ENCODE data around the gene ASMT. TPM values are rescaled to one million over a fixed set of nuclear protein-coding genes. Genes with fewer than 3 reads are reported as not detected.

The ASMT gene
- total RNA-seq, 2 experiments from 2014 or later: 1.2 to 5.0 TPM

DNA sequence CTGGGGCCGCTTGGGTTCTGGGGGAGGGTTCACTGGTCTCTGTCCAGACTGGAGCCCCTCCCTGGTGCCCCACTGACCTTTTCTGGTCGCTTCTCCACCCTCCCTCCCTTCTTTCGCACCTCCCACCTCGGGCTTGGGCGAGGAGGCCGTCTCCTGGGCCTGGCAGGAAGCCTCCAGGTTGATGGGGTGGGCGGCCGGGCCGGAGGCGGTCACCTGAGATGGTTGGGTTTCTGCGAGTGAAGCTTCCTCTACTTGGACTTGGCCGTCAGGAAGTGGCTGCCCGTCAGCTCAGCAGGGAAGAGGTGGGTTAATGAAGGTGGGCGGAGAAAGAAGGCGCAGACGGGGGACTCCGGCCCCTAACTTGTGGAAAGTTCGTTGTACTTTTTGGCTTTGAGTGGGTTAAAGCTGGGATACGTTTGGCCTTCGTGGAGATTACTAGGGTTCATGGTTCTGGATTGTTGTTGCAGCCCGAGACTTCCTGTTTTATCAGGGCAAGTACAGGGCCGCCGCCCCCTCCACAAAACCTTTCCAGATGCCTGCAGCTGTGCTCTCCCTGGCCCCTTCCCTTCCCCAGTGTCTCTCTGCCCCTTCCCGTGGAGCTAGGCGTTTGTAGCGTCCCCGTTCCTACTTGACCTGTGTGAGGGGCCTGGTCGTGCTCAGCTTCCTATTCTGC, 22.3 kb upstream of the ASMT start:
- peak; percentile 34 for ATAC-seq

DNA sequence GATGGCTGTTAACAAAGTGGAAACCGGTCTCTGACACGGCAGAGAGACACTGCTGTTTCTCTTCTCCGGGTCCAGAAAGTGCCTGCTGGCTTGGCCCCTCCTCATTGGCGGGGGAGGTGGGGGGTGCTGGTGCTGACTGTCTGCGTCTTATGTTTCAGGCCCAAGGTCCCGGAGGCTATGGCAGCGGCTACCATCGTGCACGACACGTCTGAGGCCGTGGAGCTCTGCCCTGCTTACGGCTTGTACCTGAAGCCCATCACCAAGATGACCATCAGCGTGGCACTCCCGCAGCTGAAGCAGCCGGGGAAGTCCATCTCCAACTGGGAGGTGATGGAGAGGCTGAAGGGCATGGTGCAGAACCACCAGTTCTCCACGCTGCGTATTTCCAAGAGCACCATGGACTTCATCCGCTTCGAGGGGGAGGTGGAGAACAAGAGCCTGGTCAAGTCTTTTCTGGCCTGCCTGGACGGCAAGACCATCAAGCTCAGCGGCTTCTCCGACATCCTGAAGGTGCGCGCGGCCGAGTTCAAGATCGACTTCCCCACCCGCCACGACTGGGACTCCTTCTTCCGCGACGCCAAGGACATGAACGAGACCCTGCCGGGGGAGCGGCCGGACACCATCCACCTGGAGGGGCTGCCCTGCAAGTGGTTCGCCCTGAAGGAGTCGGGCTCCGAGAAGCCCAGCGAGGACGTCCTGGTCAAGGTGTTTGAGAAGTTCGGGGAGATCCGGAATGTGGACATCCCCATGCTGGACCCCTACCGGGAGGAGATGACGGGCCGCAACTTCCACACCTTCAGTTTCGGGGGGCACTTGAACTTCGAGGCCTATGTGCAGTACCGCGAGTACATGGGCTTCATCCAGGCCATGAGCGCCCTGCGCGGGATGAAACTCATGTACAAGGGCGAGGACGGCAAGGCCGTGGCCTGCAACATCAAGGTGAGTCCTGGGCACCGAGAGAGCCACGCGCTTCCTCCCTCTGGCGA, 21.3 kb upstream of the ASMT start:
- H3K4me3 Mint-ChIP-seq: peak overlapping the region; percentile 84
- peaks cover 28% of the 10 kb centered on the region for H3K4me1 Mint-ChIP-seq
- H3K27me3 Mint-ChIP-seq: no peaks in the 10 kb centered on the region
- peak overlapping the region; percentile 91 for H3K27ac Mint-ChIP-seq
- DNase-seq: no peak
- H3K36me3 Mint-ChIP-seq: peaks cover 43% of the 10 kb centered on the region
- no peak for ATAC-seq
- CTCF ChIA-PET: no interaction called here
- no peaks in the 10 kb centered on the region for H3K9me3 Mint-ChIP-seq (ENCODE audit: low read depth)

More for the DNA sequence above, 22.3 kb upstream of the ASMT start:
- no peaks in the 10 kb centered on the region for H3K9me3 Mint-ChIP-seq (ENCODE audit: low read depth)
- no peaks in the 10 kb centered on the region for H3K27me3 Mint-ChIP-seq
- peak overlapping the region; percentile 91 for H3K27ac Mint-ChIP-seq
- H3K4me3 Mint-ChIP-seq: peak overlapping the region; percentile 84
- peak; percentile 65 for DNase-seq
- peaks cover 28% of the 10 kb centered on the region for H3K4me1 Mint-ChIP-seq
- peaks cover 37% of the 10 kb centered on the region for H3K36me3 Mint-ChIP-seq
- CTCF ChIA-PET: no interaction called here

DNA sequence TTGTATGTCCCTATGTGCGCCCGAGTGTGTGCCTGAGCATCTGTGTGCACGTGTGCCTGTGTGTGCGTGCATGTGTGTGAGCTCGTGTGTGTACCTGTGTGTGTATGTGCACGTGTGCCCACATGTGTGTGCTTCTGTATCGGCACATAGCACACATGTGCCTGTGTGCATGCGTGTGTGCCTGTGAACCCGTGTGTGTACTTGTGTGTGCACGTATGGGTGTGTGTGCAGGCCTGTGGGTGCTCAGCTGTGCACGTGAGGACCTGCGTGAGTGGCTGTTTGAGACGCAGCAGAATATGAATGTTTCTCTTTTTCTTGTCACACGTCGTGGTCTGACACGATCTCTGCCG, 19.2 kb upstream of the ASMT start:
- Mint-ChIP-seq H3K9me3 (ENCODE audit: low read depth) (no peaks in the 10 kb centered on the region), H3K4me1 (peaks cover 26% of the 10 kb centered on the region), H3K36me3 (peaks cover 56% of the 10 kb centered on the region), H3K27me3 (no peaks in the 10 kb centered on the region), H3K27ac (no peak overlapping the region), H3K4me3 (no peak overlapping the region)
- DNase-seq (no peak), ATAC-seq (no peak)
- CTCF ChIA-PET: no interaction called here

DNA sequence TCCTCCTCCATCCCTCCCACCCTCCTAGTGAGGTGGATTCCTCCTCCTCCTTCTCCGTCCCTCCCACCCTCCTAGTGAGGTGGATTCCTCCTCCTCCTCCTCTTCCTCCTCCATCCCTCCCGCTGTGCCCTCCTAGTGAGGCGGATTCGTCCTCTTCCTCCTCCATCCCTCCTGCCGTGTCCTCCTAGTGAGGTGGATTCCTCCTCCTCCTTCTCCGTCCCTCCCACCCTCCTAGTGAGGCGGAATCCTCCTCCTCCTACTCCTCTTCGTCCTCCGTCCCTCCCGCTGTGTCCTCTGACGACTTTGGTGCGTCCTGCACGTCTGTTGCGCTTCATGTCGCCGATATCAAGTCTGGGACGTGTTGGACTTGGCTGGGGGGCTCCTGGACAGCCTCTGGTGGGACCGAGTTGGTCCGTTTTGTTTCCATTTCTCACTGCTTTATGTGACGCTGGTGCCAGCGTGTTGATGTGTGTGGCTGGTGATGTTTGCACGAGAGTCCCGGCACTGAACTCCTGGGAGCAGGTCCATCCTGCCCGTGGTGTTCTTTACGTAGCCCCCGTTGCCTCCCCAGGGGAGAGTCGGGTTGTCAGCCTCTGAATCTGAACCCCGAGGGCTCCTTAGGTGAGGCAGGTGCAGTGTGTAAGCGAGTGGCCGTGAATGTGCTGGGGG, 18.0 kb upstream of the ASMT start:
- H3K4me3 Mint-ChIP-seq: no peak overlapping the region
- no peak overlapping the region for H3K27ac Mint-ChIP-seq
- H3K9me3 Mint-ChIP-seq (ENCODE audit: low read depth): no peaks in the 10 kb centered on the region
- H3K4me1 Mint-ChIP-seq: peaks cover 24% of the 10 kb centered on the region
- no peaks in the 10 kb centered on the region for H3K27me3 Mint-ChIP-seq
- no peak for ATAC-seq
- CTCF ChIA-PET: no interaction called here
- H3K36me3 Mint-ChIP-seq: peaks cover 62% of the 10 kb centered on the region
- no peak for DNase-seq

DNA sequence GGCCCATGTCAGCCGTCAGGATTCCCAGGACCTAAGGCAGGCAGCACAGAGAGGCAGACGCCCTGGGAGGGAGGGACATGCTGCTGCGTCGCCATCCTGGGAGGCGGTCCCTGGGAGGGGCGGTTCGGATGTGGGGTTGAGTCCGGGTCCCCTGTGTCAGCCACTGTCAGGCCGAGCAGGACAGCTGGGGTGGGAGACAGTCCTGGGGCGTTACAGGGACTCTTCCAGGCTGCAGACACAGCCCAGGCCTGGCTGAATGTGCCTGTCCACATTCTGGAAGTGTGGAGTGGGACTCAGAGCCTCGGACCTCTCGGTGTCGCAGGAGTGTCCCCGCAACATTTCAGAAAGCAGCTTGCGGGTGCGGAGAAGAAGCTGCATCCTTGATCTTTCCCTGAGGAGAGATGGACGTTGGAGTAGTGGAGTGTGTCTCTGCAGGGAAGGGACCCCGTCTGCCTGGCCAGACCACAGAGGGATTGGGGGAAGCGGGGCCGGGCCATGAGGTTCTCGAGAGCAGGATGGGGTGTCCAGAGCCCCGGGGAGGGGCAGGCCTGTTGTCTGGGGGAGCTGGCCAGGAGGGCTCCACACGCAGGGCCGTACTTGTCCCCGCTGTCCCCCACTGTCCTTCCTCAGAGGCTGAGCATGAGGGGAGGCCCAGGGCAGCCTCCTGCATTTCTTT, 17.4 kb upstream of the ASMT start:
- no peak for DNase-seq
- no peak overlapping the region for H3K4me3 Mint-ChIP-seq
- CTCF ChIA-PET: no interaction called here
- H3K9me3 Mint-ChIP-seq (ENCODE audit: low read depth): no peaks in the 10 kb centered on the region
- no peak overlapping the region for H3K27ac Mint-ChIP-seq
- no peaks in the 10 kb centered on the region for H3K27me3 Mint-ChIP-seq
- peaks cover 24% of the 10 kb centered on the region for H3K4me1 Mint-ChIP-seq
- peaks cover 69% of the 10 kb centered on the region for H3K36me3 Mint-ChIP-seq
- no peak for ATAC-seq

DNA sequence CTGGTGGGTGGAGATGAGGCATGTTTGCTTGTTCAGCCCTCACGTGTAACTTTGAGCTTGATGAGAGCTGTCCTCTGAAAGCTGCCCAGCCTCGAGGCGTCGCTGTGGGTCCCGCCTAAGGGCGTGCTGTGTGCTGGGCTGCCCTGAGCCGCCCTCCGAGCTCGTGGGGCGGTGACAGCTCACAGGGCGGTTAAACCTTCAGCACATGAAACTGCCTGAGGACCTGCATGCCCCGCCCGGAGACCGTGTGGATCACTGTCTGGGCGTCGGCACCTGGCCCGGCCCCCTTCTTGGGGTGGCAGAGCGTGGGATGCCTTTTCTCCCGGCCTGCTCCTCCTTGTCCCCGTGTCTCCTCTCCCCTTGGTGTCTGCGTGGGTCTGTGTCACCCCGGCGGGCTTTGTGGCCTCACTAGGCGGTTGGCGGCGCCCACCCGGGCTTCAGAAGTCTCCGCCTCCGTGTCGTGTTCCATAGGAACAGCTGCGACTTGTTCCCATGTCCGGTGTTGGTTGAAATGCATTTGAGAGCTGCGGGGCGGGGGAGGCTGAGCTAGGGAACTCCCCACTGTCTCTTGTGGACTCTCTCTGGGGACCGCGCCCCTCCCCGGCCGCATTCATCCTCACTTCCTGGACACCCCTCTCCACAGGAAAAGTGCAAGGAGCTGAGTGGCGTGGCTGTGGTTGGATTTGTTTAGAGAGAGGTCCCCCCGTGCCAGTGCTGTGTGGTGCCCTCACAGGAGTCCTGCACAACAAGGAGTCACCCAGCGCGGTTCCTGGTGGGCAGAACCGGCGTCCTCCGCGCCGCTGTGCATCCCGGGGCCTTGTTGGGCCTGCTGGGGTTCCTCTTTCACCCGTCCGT, 16.6 kb upstream of the ASMT start:
- no peak overlapping the region for H3K4me3 Mint-ChIP-seq
- DNase-seq: no peak
- CTCF ChIA-PET: no interaction called here
- H3K27me3 Mint-ChIP-seq: no peaks in the 10 kb centered on the region
- no peak for ATAC-seq
- H3K27ac Mint-ChIP-seq: no peak overlapping the region
- H3K4me1 Mint-ChIP-seq: peaks cover 16% of the 10 kb centered on the region
- H3K9me3 Mint-ChIP-seq (ENCODE audit: low read depth): no peaks in the 10 kb centered on the region
- H3K36me3 Mint-ChIP-seq: peaks cover 69% of the 10 kb centered on the region

DNA sequence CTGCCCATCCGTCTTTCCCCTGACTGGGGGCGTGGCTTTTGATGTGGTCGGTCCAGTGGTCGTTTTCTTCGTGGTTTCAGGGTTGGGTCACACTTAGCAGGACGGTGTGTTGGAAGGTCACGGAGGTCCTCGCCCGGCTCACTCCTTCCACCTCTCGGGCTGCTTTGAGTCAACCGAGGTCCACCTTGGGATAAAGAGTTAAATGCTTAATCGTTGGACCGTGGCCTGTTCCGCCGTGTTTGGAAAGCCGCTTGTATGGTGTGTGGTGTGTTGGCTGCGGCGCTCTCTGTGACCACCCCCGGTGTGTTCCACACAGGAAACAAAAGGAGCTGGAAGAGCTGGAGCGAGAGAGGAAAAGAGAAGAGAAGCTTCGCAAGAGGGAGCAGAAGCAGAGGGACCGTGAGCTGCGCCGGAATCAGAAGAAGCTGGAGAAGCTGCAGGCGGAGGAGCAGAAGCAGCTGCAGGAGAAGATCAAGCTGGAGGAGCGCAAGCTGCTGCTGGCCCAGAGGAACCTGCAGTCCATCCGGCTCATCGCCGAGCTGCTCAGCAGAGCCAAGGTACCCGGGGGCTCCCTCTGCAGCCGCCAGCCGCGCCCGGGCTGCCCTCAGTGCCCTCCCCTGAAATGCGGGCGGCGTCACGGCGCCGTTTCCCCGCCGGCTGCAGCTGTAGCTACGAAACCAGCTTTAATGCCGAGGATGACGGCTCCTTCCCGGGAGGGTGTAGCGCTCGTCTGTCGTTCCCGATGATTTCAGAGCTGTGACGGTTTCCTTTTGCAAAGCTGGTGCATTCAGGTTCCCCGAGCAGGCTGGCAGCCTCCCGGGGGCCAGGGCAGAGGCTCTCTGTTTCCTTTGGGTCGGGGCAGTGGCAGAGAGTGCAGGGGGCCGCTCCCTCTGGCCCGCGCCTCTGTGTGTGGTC, 15.7 kb upstream of the ASMT start:
- H3K27me3 Mint-ChIP-seq: no peaks in the 10 kb centered on the region
- CTCF ChIA-PET: no interaction called here
- peaks cover 63% of the 10 kb centered on the region for H3K36me3 Mint-ChIP-seq
- no peak overlapping the region for H3K27ac Mint-ChIP-seq
- DNase-seq (no peak), ATAC-seq (no peak)
- H3K9me3 Mint-ChIP-seq (ENCODE audit: low read depth): no peaks in the 10 kb centered on the region
- no peak overlapping the region for H3K4me3 Mint-ChIP-seq
- peaks cover 9% of the 10 kb centered on the region for H3K4me1 Mint-ChIP-seq

DNA sequence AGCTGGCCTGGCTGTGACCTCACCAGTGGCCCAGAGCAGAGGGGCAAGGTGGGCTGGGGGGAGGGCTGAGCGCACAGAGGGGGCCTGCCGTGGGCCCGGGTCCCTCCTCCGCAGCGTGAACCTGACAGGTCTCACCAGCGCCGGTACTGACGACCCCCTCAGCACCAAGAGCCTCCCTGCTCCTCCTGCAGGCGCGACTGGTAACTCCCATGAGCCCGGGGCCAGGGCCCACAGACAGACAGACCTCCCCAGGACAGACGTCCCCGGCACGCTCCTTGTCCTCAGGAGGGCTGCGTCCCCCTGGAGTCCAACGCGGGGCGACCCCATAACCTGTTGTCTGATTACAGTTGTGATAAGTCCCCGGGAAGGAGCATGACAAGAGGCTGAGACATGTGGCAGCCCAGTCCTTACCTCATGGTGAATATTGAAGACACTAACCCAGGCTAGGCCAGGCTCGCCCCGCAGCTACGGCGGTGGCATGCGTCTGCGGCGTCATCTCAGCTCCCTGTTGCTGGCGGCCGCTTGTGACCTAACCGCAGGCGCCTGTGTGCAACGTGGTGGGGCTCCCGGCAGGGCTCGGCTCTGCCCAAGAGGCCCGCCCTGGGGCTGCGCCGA, 15.0 kb upstream of the ASMT start:
- Mint-ChIP-seq H3K9me3 (ENCODE audit: low read depth) (no peaks in the 10 kb centered on the region), H3K27ac (no peak overlapping the region), H3K36me3 (peaks cover 65% of the 10 kb centered on the region), H3K4me1 (peaks cover 6% of the 10 kb centered on the region), H3K27me3 (no peaks in the 10 kb centered on the region), H3K4me3 (no peak overlapping the region)
- ATAC-seq (peak; percentile 13), DNase-seq (no peak)
- CTCF ChIA-PET: no interaction called here

DNA sequence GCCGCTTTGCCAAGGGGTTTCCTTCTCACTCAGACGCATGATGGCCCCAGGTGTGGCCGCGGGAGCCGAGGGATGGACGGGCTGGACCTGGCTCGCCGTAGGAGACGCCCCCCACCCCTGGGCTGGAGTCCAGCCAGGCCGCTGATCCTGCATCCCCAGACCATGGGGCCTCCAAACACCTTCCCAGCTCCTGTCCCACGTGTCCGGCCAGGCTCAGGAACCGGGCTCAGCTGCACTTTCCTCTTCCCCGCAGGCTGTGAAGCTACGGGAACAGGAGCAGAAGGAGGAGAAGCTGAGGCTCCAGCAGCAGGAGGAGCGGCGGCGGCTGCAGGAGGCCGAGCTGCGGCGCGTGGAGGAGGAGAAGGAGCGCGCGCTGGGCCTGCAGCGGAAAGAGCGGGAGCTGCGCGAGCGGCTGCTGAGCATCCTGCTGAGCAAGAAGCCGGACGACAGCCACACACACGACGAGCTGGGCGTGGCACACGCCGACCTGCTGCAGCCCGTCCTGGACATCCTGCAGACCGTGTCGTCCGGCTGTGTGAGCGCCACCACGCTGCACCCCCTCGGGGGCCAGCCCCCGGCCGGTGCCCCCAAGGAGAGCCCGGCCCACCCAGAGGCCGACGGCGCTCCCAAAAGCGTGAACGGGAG, 14.3 kb upstream of the ASMT start:
- Mint-ChIP-seq H3K27me3 (no peaks in the 10 kb centered on the region), H3K4me3 (no peak overlapping the region), H3K4me1 (peaks cover 2% of the 10 kb centered on the region), H3K9me3 (ENCODE audit: low read depth) (no peaks in the 10 kb centered on the region), H3K27ac (no peak overlapping the region), H3K36me3 (peaks cover 62% of the 10 kb centered on the region)
- CTCF ChIA-PET: no interaction called here
- DNase-seq (no peak), ATAC-seq (no peak)

DNA sequence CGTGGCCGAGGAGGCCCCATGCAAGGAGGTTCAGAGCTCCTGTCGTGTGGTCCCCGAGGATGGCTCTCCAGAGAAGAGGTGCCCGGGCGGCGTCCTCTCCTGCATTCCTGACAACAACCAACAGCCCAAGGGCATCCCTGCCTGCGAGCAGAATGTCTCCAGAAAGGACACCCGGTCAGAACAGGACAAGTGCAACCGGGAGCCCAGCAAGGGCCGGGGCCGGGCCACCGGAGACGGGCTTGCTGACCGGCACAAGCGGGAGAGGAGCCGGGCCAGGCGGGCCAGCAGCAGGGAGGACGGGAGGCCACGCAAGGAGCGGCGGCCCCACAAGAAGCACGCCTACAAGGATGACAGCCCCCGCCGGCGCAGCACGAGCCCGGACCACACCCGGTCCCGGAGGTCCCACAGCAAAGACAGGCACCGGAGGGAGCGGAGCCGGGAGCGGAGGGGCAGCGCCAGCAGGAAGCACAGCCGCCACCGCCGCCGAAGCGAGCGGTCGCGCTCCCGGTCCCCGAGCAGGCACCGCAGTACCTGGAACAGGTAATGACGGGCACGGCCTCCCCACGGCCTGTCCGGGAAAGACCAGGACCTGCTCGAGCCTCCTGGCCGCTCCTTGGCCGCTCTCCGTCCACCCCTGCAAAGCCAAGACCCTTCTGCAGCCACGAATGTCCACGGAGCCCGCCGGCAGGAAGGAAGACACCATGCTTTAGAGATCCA, 13.7 kb upstream of the ASMT start:
- ATAC-seq: no peak
- Mint-ChIP-seq H3K27me3 (no peaks in the 10 kb centered on the region), H3K27ac (no peak overlapping the region), H3K36me3 (peaks cover 57% of the 10 kb centered on the region), H3K4me1 (no peaks in the 10 kb centered on the region), H3K9me3 (ENCODE audit: low read depth) (no peaks in the 10 kb centered on the region), H3K4me3 (no peak overlapping the region)
- CTCF ChIA-PET: no interaction called here
- no peak for DNase-seq

DNA sequence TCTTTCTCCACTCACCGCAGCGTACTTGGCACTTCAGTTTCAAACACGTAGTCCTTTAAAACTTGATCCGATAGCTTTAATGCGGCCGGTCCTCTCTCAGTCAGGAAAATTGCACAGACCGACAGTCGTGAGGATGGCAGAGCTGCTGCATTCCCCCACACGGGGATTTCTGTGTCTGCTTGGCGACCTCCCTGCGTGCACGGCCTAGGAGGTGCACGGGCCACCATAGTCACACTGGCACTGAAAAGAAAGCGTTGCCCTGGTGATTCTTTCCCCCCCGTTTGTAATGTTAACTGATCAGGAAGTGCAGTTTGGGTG, 13.1 kb upstream of the ASMT start:
- no peaks in the 10 kb centered on the region for H3K4me1 Mint-ChIP-seq
- no peaks in the 10 kb centered on the region for H3K9me3 Mint-ChIP-seq (ENCODE audit: low read depth)
- CTCF ChIA-PET: no interaction called here
- ATAC-seq (no peak), DNase-seq (no peak)
- H3K27me3 Mint-ChIP-seq: no peaks in the 10 kb centered on the region
- peaks cover 57% of the 10 kb centered on the region for H3K36me3 Mint-ChIP-seq
- no peak overlapping the region for H3K4me3 Mint-ChIP-seq
- H3K27ac Mint-ChIP-seq: no peak overlapping the region
